ENCODE measurements around the gene VTI1A.

The VTI1A gene

GRCh38 chr10:112675560-112676083 lies 228.6 kb downstream of the VTI1A start:
- no peak for TF ChIP-seq POLR2AphosphoS5 (IDR thresholded peaks at IDR 0.05; ENCODE audit: borderline replicate concordance, low read depth, low read length)

GRCh38 chr10:112677689-112678088 lies 230.7 kb downstream of the VTI1A start:
- H3K9me3 ChIP-seq (ENCODE audit: low read depth, low read length): no peaks in the 10 kb centered on the region
- TF ChIP-seq EZH2 (IDR thresholded peaks at IDR 0.05) (no peak), FOXP2 (optimal IDR thresholded peaks at IDR 0.05; ENCODE audit: control extremely low read depth, extremely low read length, insufficient read depth) (no peak), POLR2AphosphoS5 (IDR thresholded peaks at IDR 0.05; ENCODE audit: borderline replicate concordance, low read depth, low read length) (no peak)
- H3K9ac ChIP-seq (ENCODE audit: insufficient read length): no peak overlapping the region
- no peak overlapping the region for H3K4me3 ChIP-seq
- H3K27ac ChIP-seq: no peak overlapping the region
- DNase-seq (ENCODE audit: low read depth, low spot score): no peak
- H3K36me3 ChIP-seq (ENCODE audit: insufficient read depth, low read length): no peaks in the 10 kb centered on the region

More at GRCh38 chr10:112675560-112676083, 228.6 kb downstream of the VTI1A start:
- DNase-seq (ENCODE audit: low read depth, low spot score): no peak
- Histone ChIP-seq H3K36me3 (ENCODE audit: insufficient read depth, low read length) (no peaks in the 10 kb centered on the region), H3K9ac (ENCODE audit: insufficient read length) (no peak overlapping the region), H3K9me3 (ENCODE audit: low read depth, low read length) (no peaks in the 10 kb centered on the region), H3K27ac (no peak overlapping the region), H3K4me3 (no peak overlapping the region)

- Histone ChIP-seq H3K4me3 (no peak overlapping the region), H3K36me3 (ENCODE audit: insufficient read depth, low read length) (no peaks in the 10 kb centered on the region), H3K9me3 (ENCODE audit: low read depth, low read length) (no peaks in the 10 kb centered on the region), H3K9ac (ENCODE audit: insufficient read length) (no peak overlapping the region), H3K27ac (no peak overlapping the region)
- no peak for DNase-seq (ENCODE audit: low read depth, low spot score)
- no peak for TF ChIP-seq POLR2AphosphoS5 (IDR thresholded peaks at IDR 0.05; ENCODE audit: borderline replicate concordance, low read depth, low read length)
- no peak for TF ChIP-seq EZH2 (IDR thresholded peaks at IDR 0.05)
- no peak for TF ChIP-seq FOXP2 (optimal IDR thresholded peaks at IDR 0.05; ENCODE audit: control extremely low read depth, extremely low read length, insufficient read depth)
Observed at GRCh38 chr10:112678581-112678980, 231.6 kb downstream of the VTI1A start.

DNA sequence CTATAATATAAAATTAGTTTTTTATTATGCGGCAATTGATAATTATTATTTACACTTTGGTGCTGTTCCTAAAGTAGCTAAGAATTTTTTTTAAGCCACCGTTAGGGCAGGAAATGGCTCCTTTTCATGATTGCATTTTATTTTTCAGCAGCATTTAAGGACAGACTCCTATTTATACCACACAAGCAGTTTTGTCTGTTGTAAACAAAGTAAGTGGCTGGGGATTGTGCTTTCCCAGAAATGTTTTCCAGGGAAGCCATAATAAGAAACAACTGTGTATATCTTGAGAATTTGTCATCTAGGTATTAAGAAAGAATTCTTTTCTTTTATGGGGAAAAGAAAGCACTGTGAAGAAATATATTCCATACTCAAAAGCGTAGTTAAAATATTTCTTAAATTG lies 232.0 kb downstream of the VTI1A start:
- no peak for TF ChIP-seq FOXP2 (optimal IDR thresholded peaks at IDR 0.05; ENCODE audit: control extremely low read depth, extremely low read length, insufficient read depth)
- TF ChIP-seq POLR2AphosphoS5 (IDR thresholded peaks at IDR 0.05; ENCODE audit: borderline replicate concordance, low read depth, low read length): no peak
- TF ChIP-seq EZH2 (IDR thresholded peaks at IDR 0.05): no peak
- DNase-seq (ENCODE audit: low read depth, low spot score): no peak
- H3K4me3 ChIP-seq: no peak overlapping the region
- H3K36me3 ChIP-seq (ENCODE audit: insufficient read depth, low read length): no peaks in the 10 kb centered on the region
- H3K9me3 ChIP-seq (ENCODE audit: low read depth, low read length): no peaks in the 10 kb centered on the region
- no peak overlapping the region for H3K27ac ChIP-seq
- H3K9ac ChIP-seq (ENCODE audit: insufficient read length): no peak overlapping the region

GRCh38 chr10:112679392-112679791 lies 232.4 kb downstream of the VTI1A start:
- TF ChIP-seq POLR2AphosphoS5 (IDR thresholded peaks at IDR 0.05; ENCODE audit: borderline replicate concordance, low read depth, low read length) (no peak), FOXP2 (optimal IDR thresholded peaks at IDR 0.05; ENCODE audit: control extremely low read depth, extremely low read length, insufficient read depth) (no peak), EZH2 (IDR thresholded peaks at IDR 0.05) (no peak)
- DNase-seq (ENCODE audit: low read depth, low spot score): no peak
- Histone ChIP-seq H3K9ac (ENCODE audit: insufficient read length) (no peak overlapping the region), H3K27ac (no peak overlapping the region), H3K9me3 (ENCODE audit: low read depth, low read length) (no peaks in the 10 kb centered on the region), H3K36me3 (ENCODE audit: insufficient read depth, low read length) (no peaks in the 10 kb centered on the region), H3K4me3 (no peak overlapping the region)

GRCh38 chr10:112680586-112680985 lies 233.6 kb downstream of the VTI1A start:
- TF ChIP-seq EZH2 (IDR thresholded peaks at IDR 0.05) (no peak), FOXP2 (optimal IDR thresholded peaks at IDR 0.05; ENCODE audit: control extremely low read depth, extremely low read length, insufficient read depth) (no peak), POLR2AphosphoS5 (IDR thresholded peaks at IDR 0.05; ENCODE audit: borderline replicate concordance, low read depth, low read length) (no peak)
- Histone ChIP-seq H3K36me3 (ENCODE audit: insufficient read depth, low read length) (no peaks in the 10 kb centered on the region), H3K4me3 (no peak overlapping the region), H3K27ac (no peak overlapping the region), H3K9ac (ENCODE audit: insufficient read length) (no peak overlapping the region), H3K9me3 (ENCODE audit: low read depth, low read length) (no peaks in the 10 kb centered on the region)
- no peak for DNase-seq (ENCODE audit: low read depth, low spot score)

GRCh38 chr10:112687647-112688046 lies 240.6 kb downstream of the VTI1A start:
- no peak for DNase-seq (ENCODE audit: low read depth, low spot score)
- TF ChIP-seq EZH2 (IDR thresholded peaks at IDR 0.05): no peak
- H3K9ac ChIP-seq (ENCODE audit: insufficient read length): no peak overlapping the region

DNA sequence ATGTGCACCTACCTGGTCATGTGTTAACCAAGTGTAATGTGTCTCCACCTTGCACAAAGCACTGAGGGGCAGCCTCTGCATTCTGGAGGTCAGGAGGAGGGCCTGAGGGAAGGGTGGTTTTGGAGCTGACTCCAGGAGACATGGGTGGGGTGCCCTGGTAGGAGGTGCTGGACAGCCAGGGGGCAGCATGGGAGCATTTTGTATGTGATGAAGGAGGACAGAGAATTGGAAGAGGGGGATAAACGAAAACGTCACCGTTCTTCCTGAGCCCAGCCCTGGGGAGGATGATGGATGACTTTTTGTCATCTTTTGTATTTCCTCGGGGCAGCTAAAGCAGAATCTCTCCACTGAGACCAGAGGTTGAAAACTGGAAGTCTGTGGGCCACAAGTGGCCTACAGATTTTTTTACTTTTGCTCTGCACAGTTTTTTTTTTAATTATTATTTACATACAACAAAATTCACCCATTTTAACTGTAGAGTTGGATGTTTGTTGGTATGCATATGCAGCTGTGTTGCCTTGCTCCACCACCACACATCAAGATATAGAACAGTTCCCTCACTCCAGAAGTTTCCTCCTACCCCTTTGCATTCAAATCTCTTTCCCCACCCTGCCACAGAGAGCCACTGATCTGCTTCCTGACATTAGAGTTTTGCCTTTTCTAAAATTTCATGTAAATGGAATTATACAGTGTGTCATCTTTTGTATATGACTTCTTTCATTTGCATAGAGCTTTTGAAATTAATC lies 242.5 kb downstream of the VTI1A start:
- no peak overlapping the region for H3K27ac ChIP-seq
- H3K9me3 ChIP-seq (ENCODE audit: low read depth, low read length): no peaks in the 10 kb centered on the region
- H3K9ac ChIP-seq (ENCODE audit: insufficient read length): no peak overlapping the region
- no peak overlapping the region for H3K4me3 ChIP-seq
- no peaks in the 10 kb centered on the region for H3K36me3 ChIP-seq (ENCODE audit: insufficient read depth, low read length)
- no peak for TF ChIP-seq EZH2 (IDR thresholded peaks at IDR 0.05)
- no peak for TF ChIP-seq POLR2AphosphoS5 (IDR thresholded peaks at IDR 0.05; ENCODE audit: borderline replicate concordance, low read depth, low read length)
- no peak for TF ChIP-seq FOXP2 (optimal IDR thresholded peaks at IDR 0.05; ENCODE audit: control extremely low read depth, extremely low read length, insufficient read depth)
- no peak for DNase-seq (ENCODE audit: low read depth, low spot score)

More at GRCh38 chr10:112687647-112688046, 240.6 kb downstream of the VTI1A start:
- H3K4me3 ChIP-seq: no peak overlapping the region
- no peak overlapping the region for H3K27ac ChIP-seq
- H3K36me3 ChIP-seq (ENCODE audit: insufficient read depth, low read length): no peaks in the 10 kb centered on the region
- H3K9me3 ChIP-seq (ENCODE audit: low read depth, low read length): no peaks in the 10 kb centered on the region

DNA sequence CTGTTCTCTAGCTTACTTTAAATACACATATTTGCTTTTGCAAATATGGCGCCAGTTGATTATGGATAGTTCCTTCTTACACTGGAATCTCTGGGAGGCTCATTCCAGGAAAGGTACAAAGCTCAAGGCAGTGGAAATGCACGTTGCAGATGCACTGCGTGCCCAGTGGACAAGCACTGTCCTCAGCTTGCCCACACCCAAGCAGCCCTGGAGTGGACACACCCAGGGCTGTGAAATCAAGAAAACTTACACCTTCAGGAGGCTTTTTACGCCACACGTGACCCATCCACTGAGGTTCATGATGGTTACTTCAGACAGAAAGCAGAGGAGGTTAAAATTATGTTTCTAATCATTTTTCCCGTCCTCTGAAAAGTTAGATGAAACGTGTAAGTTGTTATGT lies 248.5 kb downstream of the VTI1A start:
- Histone ChIP-seq H3K4me3 (no peak overlapping the region), H3K36me3 (ENCODE audit: insufficient read depth, low read length) (no peaks in the 10 kb centered on the region), H3K9ac (ENCODE audit: insufficient read length) (no peak overlapping the region), H3K27ac (no peak overlapping the region), H3K9me3 (ENCODE audit: low read depth, low read length) (no peaks in the 10 kb centered on the region)
- DNase-seq (ENCODE audit: low read depth, low spot score): no peak
- no peak for TF ChIP-seq POLR2AphosphoS5 (IDR thresholded peaks at IDR 0.05; ENCODE audit: borderline replicate concordance, low read depth, low read length)
- TF ChIP-seq FOXP2 (optimal IDR thresholded peaks at IDR 0.05; ENCODE audit: control extremely low read depth, extremely low read length, insufficient read depth): no peak
- TF ChIP-seq EZH2 (IDR thresholded peaks at IDR 0.05): no peak

Measured in SK-N-MC (cell line).